ENCODE measurements around the gene HOXD11.

The HOXD11 gene

GRCh38 chr2:176093898-176094249, 13.2 kb upstream of the HOXD11 start:
- no peaks in the 10 kb centered on the region for H4K20me1 ChIP-seq (ENCODE audit: insufficient read depth)
- H3K27me3 ChIP-seq (ENCODE audit: insufficient read depth, low read depth) = no peaks in the 10 kb centered on the region
- H3K4me3 ChIP-seq (IDR thresholded peaks at IDR 0.05; ENCODE audit: insufficient read depth, low read depth, low read length) = no peak overlapping the region
- H3K36me3 ChIP-seq (ENCODE audit: insufficient read depth) = no peaks in the 10 kb centered on the region
- TF ChIP-seq CTCF (conservative IDR thresholded peaks at IDR 0.05; ENCODE audit: low read depth, low read length) = no peak
- no peak overlapping the region for H2AFZ ChIP-seq (ENCODE audit: low read depth)
- H3K27ac ChIP-seq = no peak overlapping the region
- H3K9ac ChIP-seq = no peak overlapping the region
- peaks cover 8% of the 10 kb centered on the region for H3K4me1 ChIP-seq (ENCODE audit: low read depth, poor library complexity, severe bottlenecking)
- H3K79me2 ChIP-seq (ENCODE audit: insufficient read depth, low read depth) = no peaks in the 10 kb centered on the region
- H3K4me2 ChIP-seq = no peak overlapping the region

DNA sequence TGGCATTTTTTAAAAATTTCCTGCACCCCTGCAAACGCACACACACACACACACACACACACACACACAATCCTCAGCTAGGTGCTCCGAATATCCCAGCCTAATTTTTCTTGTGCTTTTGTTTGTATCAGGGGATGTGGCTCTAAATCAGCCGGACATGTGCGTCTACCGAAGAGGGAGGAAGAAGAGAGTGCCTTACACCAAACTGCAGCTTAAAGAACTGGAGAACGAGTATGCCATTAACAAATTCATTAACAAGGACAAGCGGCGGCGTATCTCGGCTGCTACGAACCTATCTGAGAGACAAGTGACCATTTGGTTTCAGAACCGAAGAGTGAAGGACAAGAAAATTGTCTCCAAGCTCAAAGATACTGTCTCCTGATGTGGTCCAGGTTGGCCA, 12.7 kb upstream of the HOXD11 start:
- Histone ChIP-seq H3K4me3 (IDR thresholded peaks at IDR 0.05; ENCODE audit: insufficient read depth, low read depth, low read length) (no peak overlapping the region), H3K79me2 (ENCODE audit: insufficient read depth, low read depth) (no peaks in the 10 kb centered on the region), H3K27me3 (ENCODE audit: insufficient read depth, low read depth) (no peaks in the 10 kb centered on the region), H3K27ac (no peak overlapping the region), H3K9ac (no peak overlapping the region), H3K4me2 (no peak overlapping the region), H3K4me1 (ENCODE audit: low read depth, poor library complexity, severe bottlenecking) (peaks cover 8% of the 10 kb centered on the region), H2AFZ (ENCODE audit: low read depth) (no peak overlapping the region), H3K36me3 (ENCODE audit: insufficient read depth) (no peaks in the 10 kb centered on the region), H4K20me1 (ENCODE audit: insufficient read depth) (no peaks in the 10 kb centered on the region)
- TF ChIP-seq CTCF (conservative IDR thresholded peaks at IDR 0.05; ENCODE audit: low read depth, low read length) = no peak

DNA sequence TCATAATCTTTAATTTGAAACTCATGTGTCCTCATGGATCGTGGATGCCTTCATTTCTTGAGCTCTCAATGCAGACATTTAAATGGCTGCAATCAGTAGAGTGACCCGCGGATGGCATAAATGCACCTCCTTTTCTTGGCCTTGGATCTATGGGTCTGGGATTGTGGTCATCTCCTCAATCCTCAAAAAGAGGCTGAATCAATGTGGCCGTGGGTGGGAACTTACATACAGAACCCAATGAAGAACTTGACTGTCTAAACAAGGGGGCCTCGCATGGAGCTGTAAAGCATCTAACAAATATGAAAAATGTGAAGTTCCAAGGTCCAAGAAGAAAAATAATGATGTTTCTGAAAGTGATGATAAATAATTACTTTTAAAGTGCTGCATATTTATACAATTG, 11.7 kb upstream of the HOXD11 start:
- Histone ChIP-seq H3K79me2 (ENCODE audit: insufficient read depth, low read depth) (no peaks in the 10 kb centered on the region), H2AFZ (ENCODE audit: low read depth) (peak overlapping the region; percentile 20; the same call in 1 of the 2 replicates), H3K27ac (peak overlapping the region; percentile 91; the same call in 1 of the 2 replicates), H3K9ac (peak overlapping the region; percentile 90; the same call in 1 of the 2 replicates), H3K4me3 (IDR thresholded peaks at IDR 0.05; ENCODE audit: insufficient read depth, low read depth, low read length) (no peak overlapping the region), H3K27me3 (ENCODE audit: insufficient read depth, low read depth) (no peaks in the 10 kb centered on the region), H3K4me2 (peak overlapping the region; percentile 95), H3K36me3 (ENCODE audit: insufficient read depth) (no peaks in the 10 kb centered on the region), H4K20me1 (ENCODE audit: insufficient read depth) (no peaks in the 10 kb centered on the region), H3K4me1 (ENCODE audit: low read depth, poor library complexity, severe bottlenecking) (peaks cover 8% of the 10 kb centered on the region)
- no peak for TF ChIP-seq CTCF (conservative IDR thresholded peaks at IDR 0.05; ENCODE audit: low read depth, low read length)

DNA sequence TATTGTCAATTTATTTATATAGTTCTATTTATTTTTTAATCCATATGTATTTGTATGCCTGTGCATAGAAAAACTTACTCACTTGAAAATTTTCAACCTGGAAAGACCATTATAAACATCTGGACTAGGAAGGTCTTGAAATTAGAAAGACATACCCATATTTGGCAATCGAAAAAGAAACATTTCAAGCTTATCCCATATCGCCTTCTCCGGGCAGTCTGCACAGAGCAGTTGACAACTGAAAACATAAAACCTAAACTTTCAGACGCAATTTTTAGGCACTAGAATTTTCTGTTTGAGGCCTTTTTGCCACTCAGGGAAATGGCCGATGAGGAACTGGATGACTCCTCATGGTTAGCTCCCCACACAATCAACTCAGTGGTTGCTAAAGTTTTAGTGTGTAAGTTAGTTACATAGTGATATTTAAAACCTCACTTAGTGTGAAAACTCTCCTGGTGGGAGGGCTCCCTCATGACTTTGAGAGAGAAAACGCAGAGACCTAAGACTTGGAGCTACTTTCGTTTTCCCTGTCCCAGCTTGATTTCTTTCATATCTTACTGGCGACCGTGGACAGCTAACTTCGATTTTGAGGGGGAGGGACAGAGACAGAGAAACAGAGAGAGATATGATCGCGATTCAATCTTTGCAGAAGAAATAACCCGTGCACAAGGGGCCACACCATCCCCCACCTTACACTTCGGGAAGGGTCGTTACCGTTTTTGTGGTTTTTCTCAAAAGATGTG, 10.7 kb upstream of the HOXD11 start:
- Histone ChIP-seq H2AFZ (ENCODE audit: low read depth) (peak overlapping the region; percentile 97), H3K4me3 (IDR thresholded peaks at IDR 0.05; ENCODE audit: insufficient read depth, low read depth, low read length) (peak overlapping the region; percentile 89), H3K36me3 (ENCODE audit: insufficient read depth) (no peaks in the 10 kb centered on the region), H4K20me1 (ENCODE audit: insufficient read depth) (no peaks in the 10 kb centered on the region), H3K27ac (peak overlapping the region; percentile 91), H3K9ac (peak overlapping the region; percentile 90), H3K4me2 (peak overlapping the region; percentile 95), H3K4me1 (ENCODE audit: low read depth, poor library complexity, severe bottlenecking) (peaks cover 8% of the 10 kb centered on the region), H3K79me2 (ENCODE audit: insufficient read depth, low read depth) (no peaks in the 10 kb centered on the region), H3K27me3 (ENCODE audit: insufficient read depth, low read depth) (no peaks in the 10 kb centered on the region)
- no peak for TF ChIP-seq CTCF (conservative IDR thresholded peaks at IDR 0.05; ENCODE audit: low read depth, low read length)
